Neural crest cell (in vitro differentiated cells): ENCODE results near the gene SEMA4D. TPM values are rescaled to one million over a fixed set of nuclear protein-coding genes. Genes with fewer than 3 reads are reported as not detected.

Source experiments
- DNase-seq: peaks from one replicate; pipeline ENCODE4 v3.0.0; 2021; ENCODE audit warnings: low read depth, mixed read lengths, low spot score
- H3K27ac Mint-ChIP-seq: one replicate; pipeline ENCODE4 v1.8.0; 2021; ENCODE audit warnings: mild to moderate bottlenecking, mixed read lengths; ENCODE audit not compliant: unreplicated experiment
- H3K27me3 Mint-ChIP-seq: 2 replicates; pipeline ENCODE4 v1.8.0; 2021; ENCODE audit warnings: low read depth, mild to moderate bottlenecking, mixed read lengths
- H3K36me3 Mint-ChIP-seq: 2 replicates; pipeline ENCODE4 v1.8.0; 2021; ENCODE audit warnings: low read depth, mild to moderate bottlenecking, mixed read lengths
- H3K4me1 Mint-ChIP-seq: 2 replicates; pipeline ENCODE4 v1.8.0; 2021; ENCODE audit warnings: mixed read lengths
- H3K4me3 Mint-ChIP-seq: one replicate; pipeline ENCODE4 v1.8.0; 2021; ENCODE audit warnings: mild to moderate bottlenecking, mixed read lengths
- H3K9me3 Mint-ChIP-seq: 2 replicates; pipeline ENCODE4 v1.8.0; 2021; ENCODE audit warnings: mixed read lengths
- total RNA-seq: library from RNA; stranded (reverse); gene quantifications from 2 replicates; pipeline ENCODE4 v1.2.1, GENCODE V29; 2021
- TF ChIP-seq, protein P1 (sequence below): fragments of 200-600 bp; sonication (generic); conservative IDR thresholded peaks from 2 replicates; pipeline ENCODE4 v1.5.0; 2021; ENCODE audit warnings: antibody characterized with exemption, mild to moderate bottlenecking

The SEMA4D gene
- total RNA-seq, 1 donor from 2014 or later, result 33.5 TPM

DNA sequence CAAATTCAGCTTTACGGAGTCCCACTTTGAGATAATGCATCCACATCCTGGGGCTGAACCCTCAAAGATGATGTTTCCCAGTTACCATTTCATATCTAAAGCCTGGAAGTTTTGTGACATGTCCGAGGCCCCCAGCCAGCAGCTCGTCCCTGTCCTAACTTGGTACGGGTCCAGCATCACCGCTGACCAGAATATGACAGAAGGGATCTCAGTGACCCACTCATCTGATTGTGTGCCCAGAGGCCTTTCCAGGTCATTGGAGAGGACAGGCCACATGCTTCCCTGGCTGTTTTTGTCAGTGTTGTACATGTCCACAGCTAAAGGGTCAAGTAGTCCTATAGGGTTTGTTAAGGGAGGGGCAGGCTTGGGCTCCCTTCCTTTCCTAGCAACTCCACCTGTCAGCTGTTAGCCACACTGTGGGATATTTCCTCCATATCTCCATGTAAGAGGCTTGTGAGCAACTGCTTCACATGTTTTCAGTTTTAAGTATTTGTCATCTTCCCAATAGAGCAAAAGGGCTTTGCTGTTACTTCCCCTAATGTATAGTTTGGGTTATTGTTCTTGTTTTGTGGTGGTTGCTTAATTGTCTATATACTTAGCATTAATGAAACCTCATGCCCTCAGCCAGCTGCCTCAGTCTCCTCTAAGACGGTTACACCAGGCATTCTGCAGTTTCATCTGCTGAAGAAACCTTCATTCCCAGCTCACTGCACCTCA, 146.2 kb downstream of the SEMA4D start:
- Mint-ChIP-seq H3K27me3 (no peaks in the 10 kb centered on the region), H3K9me3 (no peaks in the 10 kb centered on the region), H3K27ac (no peak overlapping the region), H3K36me3 (peaks cover 24% of the 10 kb centered on the region), H3K4me1 (no peaks in the 10 kb centered on the region), H3K4me3 (no peak overlapping the region)
- no peak for DNase-seq
- TF ChIP-seq, protein P1, sequence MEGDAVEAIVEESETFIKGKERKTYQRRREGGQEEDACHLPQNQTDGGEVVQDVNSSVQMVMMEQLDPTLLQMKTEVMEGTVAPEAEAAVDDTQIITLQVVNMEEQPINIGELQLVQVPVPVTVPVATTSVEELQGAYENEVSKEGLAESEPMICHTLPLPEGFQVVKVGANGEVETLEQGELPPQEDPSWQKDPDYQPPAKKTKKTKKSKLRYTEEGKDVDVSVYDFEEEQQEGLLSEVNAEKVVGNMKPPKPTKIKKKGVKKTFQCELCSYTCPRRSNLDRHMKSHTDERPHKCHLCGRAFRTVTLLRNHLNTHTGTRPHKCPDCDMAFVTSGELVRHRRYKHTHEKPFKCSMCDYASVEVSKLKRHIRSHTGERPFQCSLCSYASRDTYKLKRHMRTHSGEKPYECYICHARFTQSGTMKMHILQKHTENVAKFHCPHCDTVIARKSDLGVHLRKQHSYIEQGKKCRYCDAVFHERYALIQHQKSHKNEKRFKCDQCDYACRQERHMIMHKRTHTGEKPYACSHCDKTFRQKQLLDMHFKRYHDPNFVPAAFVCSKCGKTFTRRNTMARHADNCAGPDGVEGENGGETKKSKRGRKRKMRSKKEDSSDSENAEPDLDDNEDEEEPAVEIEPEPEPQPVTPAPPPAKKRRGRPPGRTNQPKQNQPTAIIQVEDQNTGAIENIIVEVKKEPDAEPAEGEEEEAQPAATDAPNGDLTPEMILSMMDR, result no peak

DNA sequence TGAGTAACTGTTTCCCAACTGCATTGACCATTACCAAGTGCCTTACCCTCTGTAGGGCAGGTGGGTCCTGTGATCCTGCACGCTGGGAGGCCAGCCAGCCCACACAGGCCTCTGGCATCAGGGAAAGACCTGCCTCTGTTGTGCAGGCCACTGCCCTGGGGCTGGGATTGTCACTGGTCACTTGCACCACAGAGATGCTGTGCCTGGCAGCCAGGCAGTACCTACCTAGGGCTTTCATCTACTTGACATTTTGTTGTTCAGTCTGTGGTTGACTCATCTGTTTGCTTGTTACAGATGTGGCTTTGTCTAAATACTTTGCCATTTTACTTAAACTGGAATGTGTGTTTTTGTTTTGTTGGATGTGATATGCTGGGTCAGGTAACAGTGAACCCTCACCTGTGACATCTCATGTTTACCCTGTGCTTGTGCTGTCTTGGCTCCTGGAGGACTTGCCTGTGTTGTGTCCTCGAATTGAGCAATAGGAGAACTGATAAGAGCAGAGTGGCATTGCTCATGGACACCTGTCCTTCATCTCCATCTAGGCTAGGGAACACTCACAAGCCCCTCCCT, 146.8 kb downstream of the SEMA4D start:
- no peaks in the 10 kb centered on the region for H3K27me3 Mint-ChIP-seq
- no peak overlapping the region for H3K27ac Mint-ChIP-seq
- TF ChIP-seq, protein P1, result no peak
- no peaks in the 10 kb centered on the region for H3K4me1 Mint-ChIP-seq
- H3K4me3 Mint-ChIP-seq, result no peak overlapping the region
- no peak for DNase-seq
- H3K36me3 Mint-ChIP-seq, result peaks cover 24% of the 10 kb centered on the region
- no peaks in the 10 kb centered on the region for H3K9me3 Mint-ChIP-seq

DNA sequence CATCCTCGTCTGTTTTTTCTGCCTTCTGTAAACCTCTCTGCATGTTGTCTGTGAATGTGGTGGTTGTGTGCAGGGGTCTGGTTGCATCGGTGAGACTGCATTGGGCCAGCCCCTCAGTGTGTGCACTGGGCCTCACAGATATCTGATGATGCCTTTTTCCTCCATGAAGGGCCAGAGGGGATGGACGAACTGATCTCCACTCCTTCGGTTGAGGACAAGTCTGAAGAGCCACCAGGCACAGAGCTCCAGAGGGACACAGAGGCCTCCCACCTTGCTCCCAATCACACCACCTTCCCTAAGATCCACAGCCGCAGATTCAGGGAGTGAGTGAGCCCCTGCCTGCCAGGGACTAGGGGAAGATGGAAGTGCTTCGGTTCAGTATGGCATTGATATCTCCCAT, 148.3 kb downstream of the SEMA4D start:
- H3K4me3 Mint-ChIP-seq, result no peak overlapping the region
- H3K36me3 Mint-ChIP-seq, result peaks cover 33% of the 10 kb centered on the region
- DNase-seq, result no peak
- H3K27ac Mint-ChIP-seq, result no peak overlapping the region
- TF ChIP-seq, protein P1, result no peak
- no peaks in the 10 kb centered on the region for H3K9me3 Mint-ChIP-seq
- no peaks in the 10 kb centered on the region for H3K4me1 Mint-ChIP-seq
- H3K27me3 Mint-ChIP-seq, result no peaks in the 10 kb centered on the region

DNA sequence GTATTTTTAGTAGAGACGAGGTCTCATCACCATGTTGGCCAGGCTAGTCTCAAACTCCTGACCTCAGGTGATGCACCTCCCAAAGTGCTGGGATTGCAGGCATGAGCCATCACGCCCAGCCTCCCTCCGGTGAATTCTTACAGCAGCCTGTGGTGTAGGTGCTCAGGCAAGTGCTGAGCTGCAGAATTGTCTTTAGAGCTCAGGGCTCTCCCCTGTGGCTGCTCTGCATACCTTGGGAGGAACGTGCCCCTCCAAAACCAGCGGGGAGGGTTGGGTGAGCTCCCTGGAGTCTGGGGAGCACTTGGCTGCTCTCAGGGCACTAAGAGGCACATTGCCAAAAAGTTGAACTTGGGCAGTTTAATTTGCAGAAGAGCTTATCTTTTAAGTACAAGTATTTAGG, 150.3 kb downstream of the SEMA4D start:
- Mint-ChIP-seq H3K27ac (no peak overlapping the region), H3K4me1 (no peaks in the 10 kb centered on the region), H3K9me3 (no peaks in the 10 kb centered on the region), H3K36me3 (peaks cover 51% of the 10 kb centered on the region), H3K27me3 (no peaks in the 10 kb centered on the region), H3K4me3 (no peak overlapping the region)
- no peak for DNase-seq
- TF ChIP-seq, protein P1, result no peak

DNA sequence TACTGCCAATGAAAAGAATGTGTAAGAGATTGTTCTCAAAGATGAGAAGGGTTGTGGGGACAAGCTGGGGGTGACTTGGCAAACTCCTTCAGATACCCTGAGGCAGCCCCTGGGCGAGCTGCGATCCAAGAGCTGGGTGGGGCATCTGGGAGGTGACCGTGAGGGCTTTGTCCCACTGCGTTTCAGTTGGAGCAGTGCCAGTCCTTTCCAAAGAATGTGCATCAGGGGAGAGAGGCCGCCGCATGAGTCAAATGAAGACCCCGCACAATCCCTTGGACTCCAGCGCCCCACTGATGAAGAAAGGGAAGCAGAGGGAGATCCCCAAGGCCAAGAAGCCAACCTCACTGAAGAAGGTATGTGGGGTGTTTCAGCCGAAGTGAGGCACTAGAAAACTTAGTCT, 151.2 kb downstream of the SEMA4D start:
- Mint-ChIP-seq H3K9me3 (no peaks in the 10 kb centered on the region), H3K27ac (no peak overlapping the region), H3K27me3 (no peaks in the 10 kb centered on the region), H3K4me3 (no peak overlapping the region), H3K4me1 (no peaks in the 10 kb centered on the region), H3K36me3 (peaks cover 57% of the 10 kb centered on the region)
- DNase-seq, result no peak
- TF ChIP-seq, protein P1, result no peak
